C4-2B (cell line): ENCODE data around the gene MIPOL1.
"Not testable (repeated sequence)": the region's sequence is repeated elsewhere in the genome, so short reads cannot be mapped to it uniquely, and the experiment has no call there.

Experiments used
- ZFX ChIP-seq: fragments of 450-650 bp; IDR thresholded peaks from 2 replicates; pipeline ENCODE4 v1.6.1; 2017
- TF ChIP-seq, protein P1 (sequence below): fragments of 450-650 bp; conservative IDR thresholded peaks from 2 replicates; pipeline ENCODE4 v1.5.1; 2017; ENCODE audit warnings: mild to moderate bottlenecking

DNA sequence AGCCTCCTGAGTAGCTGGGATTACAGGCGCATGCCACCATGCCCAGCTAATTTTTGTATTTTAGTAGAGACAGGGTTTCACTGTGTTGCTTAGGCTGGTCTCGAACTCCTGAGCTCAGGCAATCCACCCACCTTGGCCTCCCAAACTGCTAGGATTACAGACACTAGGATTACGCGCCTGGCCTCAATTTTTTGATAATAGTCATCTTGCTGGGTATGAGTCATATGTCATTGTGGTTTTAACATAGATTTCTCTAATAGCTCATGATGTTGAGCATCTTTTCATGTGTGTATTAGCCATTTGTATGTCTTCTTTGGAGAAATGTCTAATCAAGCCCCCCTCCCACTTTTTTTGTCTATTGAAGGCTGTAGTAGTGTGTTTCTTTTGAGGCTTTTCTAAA is 38.3 kb downstream of the MIPOL1 start:
- TF ChIP-seq, protein P1, sequence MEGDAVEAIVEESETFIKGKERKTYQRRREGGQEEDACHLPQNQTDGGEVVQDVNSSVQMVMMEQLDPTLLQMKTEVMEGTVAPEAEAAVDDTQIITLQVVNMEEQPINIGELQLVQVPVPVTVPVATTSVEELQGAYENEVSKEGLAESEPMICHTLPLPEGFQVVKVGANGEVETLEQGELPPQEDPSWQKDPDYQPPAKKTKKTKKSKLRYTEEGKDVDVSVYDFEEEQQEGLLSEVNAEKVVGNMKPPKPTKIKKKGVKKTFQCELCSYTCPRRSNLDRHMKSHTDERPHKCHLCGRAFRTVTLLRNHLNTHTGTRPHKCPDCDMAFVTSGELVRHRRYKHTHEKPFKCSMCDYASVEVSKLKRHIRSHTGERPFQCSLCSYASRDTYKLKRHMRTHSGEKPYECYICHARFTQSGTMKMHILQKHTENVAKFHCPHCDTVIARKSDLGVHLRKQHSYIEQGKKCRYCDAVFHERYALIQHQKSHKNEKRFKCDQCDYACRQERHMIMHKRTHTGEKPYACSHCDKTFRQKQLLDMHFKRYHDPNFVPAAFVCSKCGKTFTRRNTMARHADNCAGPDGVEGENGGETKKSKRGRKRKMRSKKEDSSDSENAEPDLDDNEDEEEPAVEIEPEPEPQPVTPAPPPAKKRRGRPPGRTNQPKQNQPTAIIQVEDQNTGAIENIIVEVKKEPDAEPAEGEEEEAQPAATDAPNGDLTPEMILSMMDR: not testable (repeated sequence)
- TF ChIP-seq ZFX: not testable (repeated sequence)
